ENCODE data around the gene TRAF4. TPM values are rescaled to one million over a fixed set of nuclear protein-coding genes. Genes with fewer than 3 reads are reported as not detected.

The TRAF4 gene
- total and polyA plus RNA-seq, 9 of the 15 experiments (the other 6 are each of a cell fraction or from before 2014, with no cell fraction given): 2.4 to 147 (median 72.4) TPM

DNA sequence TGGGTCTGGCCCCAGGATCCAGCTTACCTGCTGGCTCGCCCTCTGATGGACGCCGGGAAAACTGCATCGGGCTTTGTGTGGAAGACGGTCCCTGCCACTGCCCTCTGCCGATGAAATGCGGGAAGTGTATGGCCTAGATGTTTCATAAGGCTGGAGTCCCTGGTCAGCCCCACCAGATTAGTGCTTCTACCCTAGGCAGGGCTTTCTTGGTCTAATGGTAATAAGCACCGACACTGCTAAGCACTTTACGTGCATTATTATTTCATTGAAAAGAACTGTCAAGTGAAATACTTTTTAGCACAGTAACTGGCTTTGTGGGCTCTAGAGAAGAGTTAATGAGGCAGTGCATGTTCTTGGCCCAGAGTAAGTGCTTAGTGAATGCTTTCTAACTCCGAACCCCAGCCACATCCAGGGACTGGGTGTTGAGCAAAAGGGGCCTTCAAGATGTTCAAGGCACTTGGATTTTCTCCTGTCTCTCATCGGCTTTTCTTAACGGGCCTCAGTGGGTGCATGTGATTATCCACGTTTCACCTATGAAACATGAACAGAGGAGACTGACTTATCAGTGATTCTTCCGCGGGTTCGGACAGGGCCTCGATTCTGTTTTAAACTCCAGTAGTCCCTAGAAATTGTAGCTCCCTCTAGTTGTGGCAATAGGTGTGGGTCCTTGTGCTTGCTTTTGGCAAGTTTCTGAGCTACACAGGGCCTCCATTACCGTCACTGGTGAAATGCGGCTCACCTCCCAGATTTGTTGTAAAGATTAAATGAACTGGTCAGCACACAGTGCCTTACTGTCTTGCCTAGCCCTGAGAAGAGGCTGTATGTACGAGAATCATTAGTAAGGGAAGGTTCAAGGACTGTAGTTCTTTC is 6.6 kb downstream of the TRAF4 start (continued):
- TF ChIP-seq SIN3A (IDR thresholded peaks at IDR 0.05; ENCODE audit: borderline replicate concordance in 2 of 2, control insufficient read depth in 1 of 2, low read depth in 2 of 2, low read length in 2 of 2): no peak; a peak in 1 of 4 replicates
- peak; percentile 86 for TF ChIP-seq ZNF134 (CRISPR knock-in tag; conservative IDR thresholded peaks at IDR 0.05)
- TF ChIP-seq, protein P1, sequence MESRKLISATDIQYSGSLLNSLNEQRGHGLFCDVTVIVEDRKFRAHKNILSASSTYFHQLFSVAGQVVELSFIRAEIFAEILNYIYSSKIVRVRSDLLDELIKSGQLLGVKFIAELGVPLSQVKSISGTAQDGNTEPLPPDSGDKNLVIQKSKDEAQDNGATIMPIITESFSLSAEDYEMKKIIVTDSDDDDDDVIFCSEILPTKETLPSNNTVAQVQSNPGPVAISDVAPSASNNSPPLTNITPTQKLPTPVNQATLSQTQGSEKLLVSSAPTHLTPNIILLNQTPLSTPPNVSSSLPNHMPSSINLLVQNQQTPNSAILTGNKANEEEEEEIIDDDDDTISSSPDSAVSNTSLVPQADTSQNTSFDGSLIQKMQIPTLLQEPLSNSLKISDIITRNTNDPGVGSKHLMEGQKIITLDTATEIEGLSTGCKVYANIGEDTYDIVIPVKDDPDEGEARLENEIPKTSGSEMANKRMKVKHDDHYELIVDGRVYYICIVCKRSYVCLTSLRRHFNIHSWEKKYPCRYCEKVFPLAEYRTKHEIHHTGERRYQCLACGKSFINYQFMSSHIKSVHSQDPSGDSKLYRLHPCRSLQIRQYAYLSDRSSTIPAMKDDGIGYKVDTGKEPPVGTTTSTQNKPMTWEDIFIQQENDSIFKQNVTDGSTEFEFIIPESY (CRISPR knock-in tag; IDR thresholded peaks at IDR 0.05): peak; percentile 70
- TF ChIP-seq SAFB (IDR thresholded peaks at IDR 0.05; ENCODE audit: borderline replicate concordance, low read depth, low read length): no peak
- TF ChIP-seq, protein P2, sequence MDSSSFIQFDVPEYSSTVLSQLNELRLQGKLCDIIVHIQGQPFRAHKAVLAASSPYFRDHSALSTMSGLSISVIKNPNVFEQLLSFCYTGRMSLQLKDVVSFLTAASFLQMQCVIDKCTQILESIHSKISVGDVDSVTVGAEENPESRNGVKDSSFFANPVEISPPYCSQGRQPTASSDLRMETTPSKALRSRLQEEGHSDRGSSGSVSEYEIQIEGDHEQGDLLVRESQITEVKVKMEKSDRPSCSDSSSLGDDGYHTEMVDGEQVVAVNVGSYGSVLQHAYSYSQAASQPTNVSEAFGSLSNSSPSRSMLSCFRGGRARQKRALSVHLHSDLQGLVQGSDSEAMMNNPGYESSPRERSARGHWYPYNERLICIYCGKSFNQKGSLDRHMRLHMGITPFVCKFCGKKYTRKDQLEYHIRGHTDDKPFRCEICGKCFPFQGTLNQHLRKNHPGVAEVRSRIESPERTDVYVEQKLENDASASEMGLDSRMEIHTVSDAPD (CRISPR knock-in tag; IDR thresholded peaks at IDR 0.05): no peak
- TF ChIP-seq, protein P3, sequence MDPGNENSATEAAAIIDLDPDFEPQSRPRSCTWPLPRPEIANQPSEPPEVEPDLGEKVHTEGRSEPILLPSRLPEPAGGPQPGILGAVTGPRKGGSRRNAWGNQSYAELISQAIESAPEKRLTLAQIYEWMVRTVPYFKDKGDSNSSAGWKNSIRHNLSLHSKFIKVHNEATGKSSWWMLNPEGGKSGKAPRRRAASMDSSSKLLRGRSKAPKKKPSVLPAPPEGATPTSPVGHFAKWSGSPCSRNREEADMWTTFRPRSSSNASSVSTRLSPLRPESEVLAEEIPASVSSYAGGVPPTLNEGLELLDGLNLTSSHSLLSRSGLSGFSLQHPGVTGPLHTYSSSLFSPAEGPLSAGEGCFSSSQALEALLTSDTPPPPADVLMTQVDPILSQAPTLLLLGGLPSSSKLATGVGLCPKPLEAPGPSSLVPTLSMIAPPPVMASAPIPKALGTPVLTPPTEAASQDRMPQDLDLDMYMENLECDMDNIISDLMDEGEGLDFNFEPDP (CRISPR knock-in tag; IDR thresholded peaks at IDR 0.05): no peak
- TF ChIP-seq C11orf30 (IDR thresholded peaks at IDR 0.05; ENCODE audit: low read depth): no peak
- TF ChIP-seq NEUROD1 (IDR thresholded peaks at IDR 0.05; ENCODE audit: borderline replicate concordance, low read depth, low read length, partially characterized antibody): peak; percentile 76
- TF ChIP-seq ZNF24 (IDR thresholded peaks at IDR 0.05): no peak
- TF ChIP-seq RHOXF2B (CRISPR knock-in tag; conservative IDR thresholded peaks at IDR 0.05): no peak
- TF ChIP-seq, protein P4, sequence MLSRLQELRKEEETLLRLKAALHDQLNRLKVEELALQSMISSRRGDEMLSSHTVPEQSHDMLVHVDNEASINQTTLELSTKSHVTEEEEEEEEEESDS (CRISPR knock-in tag; IDR thresholded peaks at IDR 0.05): no peak
- TF ChIP-seq TBL1XR1 (IDR thresholded peaks at IDR 0.05; ENCODE audit: low read length in 2 of 2): peak; percentile 24 to 29; a peak in 1 of 4 replicates
- 0 out of 2 replicates have a peak, but pooled peaks have one; percentile 6 for TF ChIP-seq DNMT1 (IDR thresholded peaks at IDR 0.05)
- no peak for TF ChIP-seq SIX5 (IDR thresholded peaks at IDR 0.05; ENCODE audit: borderline replicate concordance in 1 of 2, insufficient read depth in 1 of 2, low read depth in 1 of 2, low read length in 2 of 2)
- no peak for TF ChIP-seq ZNF175 (CRISPR knock-in tag; IDR thresholded peaks at IDR 0.05; ENCODE audit: low read depth)
- no peak for TF ChIP-seq RFX5 (IDR thresholded peaks at IDR 0.05; ENCODE audit: low read depth, low read length)
- TF ChIP-seq, protein P5, sequence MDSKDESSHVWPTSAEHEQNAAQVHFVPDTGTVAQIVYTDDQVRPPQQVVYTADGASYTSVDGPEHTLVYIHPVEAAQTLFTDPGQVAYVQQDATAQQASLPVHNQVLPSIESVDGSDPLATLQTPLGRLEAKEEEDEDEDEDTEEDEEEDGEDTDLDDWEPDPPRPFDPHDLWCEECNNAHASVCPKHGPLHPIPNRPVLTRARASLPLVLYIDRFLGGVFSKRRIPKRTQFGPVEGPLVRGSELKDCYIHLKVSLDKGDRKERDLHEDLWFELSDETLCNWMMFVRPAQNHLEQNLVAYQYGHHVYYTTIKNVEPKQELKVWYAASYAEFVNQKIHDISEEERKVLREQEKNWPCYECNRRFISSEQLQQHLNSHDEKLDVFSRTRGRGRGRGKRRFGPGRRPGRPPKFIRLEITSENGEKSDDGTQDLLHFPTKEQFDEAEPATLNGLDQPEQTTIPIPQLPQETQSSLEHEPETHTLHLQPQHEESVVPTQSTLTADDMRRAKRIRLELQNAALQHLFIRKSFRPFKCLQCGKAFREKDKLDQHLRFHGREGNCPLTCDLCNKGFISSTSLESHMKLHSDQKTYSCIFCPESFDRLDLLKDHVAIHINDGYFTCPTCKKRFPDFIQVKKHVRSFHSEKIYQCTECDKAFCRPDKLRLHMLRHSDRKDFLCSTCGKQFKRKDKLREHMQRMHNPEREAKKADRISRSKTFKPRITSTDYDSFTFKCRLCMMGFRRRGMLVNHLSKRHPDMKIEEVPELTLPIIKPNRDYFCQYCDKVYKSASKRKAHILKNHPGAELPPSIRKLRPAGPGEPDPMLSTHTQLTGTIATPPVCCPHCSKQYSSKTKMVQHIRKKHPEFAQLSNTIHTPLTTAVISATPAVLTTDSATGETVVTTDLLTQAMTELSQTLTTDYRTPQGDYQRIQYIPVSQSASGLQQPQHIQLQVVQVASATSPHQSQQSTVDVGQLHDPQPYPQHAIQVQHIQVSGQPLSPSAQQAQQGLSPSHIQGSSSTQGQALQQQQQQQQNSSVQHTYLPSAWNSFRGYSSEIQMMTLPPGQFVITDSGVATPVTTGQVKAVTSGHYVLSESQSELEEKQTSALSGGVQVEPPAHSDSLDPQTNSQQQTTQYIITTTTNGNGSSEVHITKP (IDR thresholded peaks at IDR 0.05; ENCODE audit: partially characterized antibody): no peak

Data from K562 (cell line).